K562 (cell line): Measurements from ENCODE around the gene SLC39A7. TPM values are rescaled to one million over a fixed set of nuclear protein-coding genes. Genes with fewer than 3 reads are reported as not detected.

Source experiments
- ATAC-seq: fragments of 200-7000 bp; cut with Tn5 transposase; 3 replicates; pipeline ENCODE4 v1.9.1; 2020; ENCODE audit warnings: moderate library complexity
- BruUV-seq: library from RNA; stranded (reverse); fragments of 400-500 nt; replicated peaks from 2 replicates; lab custom pipeline; 2021; lab: Mats Ljungman, UMichigan
- CTCF ChIA-PET: fragments of 300-600 bp; formaldehyde crosslinking; extraction: SDS; loops from one replicate; lab custom pipeline; 2021; ENCODE audit warnings: low intra/inter-chr PET ratio; lab: Yijun Ruan, JAX
- POLR2A ChIA-PET: fragments of 300-600, 350-650 bp; sonication (Branson Sonifier 250); formaldehyde crosslinking; extraction: SDS; loops from one replicate; lab custom pipeline; 2021; ENCODE audit warnings: antibody characterized with exemption, inconsistent platforms; lab: Yijun Ruan, JAX
- DNase-seq, 4 experiments: peaks; one replicate each; pipeline versions ENCODE4 v3.0.0 to v3.0.0-alpha.2; 2011 to 2018; ENCODE audit warnings: low spot score in 3 of 4, mixed read lengths in 3 of 4; ENCODE audit errors: extremely low read depth in 1 of 4
- FAIRE-seq: peaks from 2 replicates; lab custom pipeline; 2011; peaks lifted over from hg19 to GRCh38; lab: Jason Lieb, UNC
- H2AFZ ChIP-seq: 2 replicates; pipeline ENCODE4 v1.6.0; 2011; ENCODE audit warnings: low read depth, low read length, control low read depth, inconsistent platforms
- H3K27ac ChIP-seq: fragments of 200-600 bp; 3 replicates; pipeline ENCODE4 v1.8.0; 2011; ENCODE audit warnings: low read depth, mild to moderate bottlenecking, control low read depth, inconsistent platforms, low read length, moderate library complexity, mixed read lengths; ENCODE audit errors: extremely low read depth
- H3K27me3 ChIP-seq, 2 experiments: fragments of 300-600 bp in 1 of 2; 2 replicates in 1 of 2; 3 replicates in 1 of 2; pipeline versions ENCODE4 v1.6.0 to v1.8.0; 2011; ENCODE audit warnings: inconsistent platforms in 2 of 2, low read length in 2 of 2, mild to moderate bottlenecking in 1 of 2, mixed read lengths in 1 of 2, moderate library complexity in 1 of 2; ENCODE audit not compliant: control insufficient read depth in 2 of 2, insufficient read depth in 2 of 2
- H3K36me3 ChIP-seq: fragments of 300-600 bp; 3 replicates; pipeline ENCODE4 v1.8.0; 2011; ENCODE audit warnings: mild to moderate bottlenecking, low read length, inconsistent platforms; ENCODE audit not compliant: control insufficient read depth, insufficient read depth
- H3K4me1 ChIP-seq, 2 experiments: fragments of 200-600 bp in 1 of 2; replicated peaks in 1 of 2; 2 replicates in 1 of 2; 3 replicates in 1 of 2; pipeline versions ENCODE4 v1.5.1 to v1.8.0; 2011; ENCODE audit warnings: inconsistent platforms in 2 of 2, low read length in 2 of 2, mild to moderate bottlenecking in 1 of 2, mixed read lengths in 1 of 2, moderate library complexity in 1 of 2; ENCODE audit not compliant: control insufficient read depth in 2 of 2, insufficient read depth in 2 of 2
- H3K4me2 ChIP-seq: 2 replicates; pipeline ENCODE4 v1.6.1; 2011; ENCODE audit warnings: low read length, control low read depth, inconsistent platforms, mixed read lengths; ENCODE audit not compliant: insufficient read depth
- H3K4me3 ChIP-seq: fragments of 200-600 bp; sonication (generic), shearing (Covaris generic); 2 replicates; pipeline ENCODE4 v1.5.1; 2016; ENCODE audit warnings: control low read depth, inconsistent platforms
- H3K79me2 ChIP-seq: fragments of 200-600 bp; 3 replicates; pipeline ENCODE4 v1.8.0; 2011; ENCODE audit warnings: low read length, inconsistent platforms; ENCODE audit not compliant: control insufficient read depth, insufficient read depth
- H3K9ac ChIP-seq, 2 experiments: 2 replicates each; pipeline versions ENCODE4 v1.6.0 to v1.6.1; 2011; ENCODE audit warnings: low read depth in 2 of 2, low read length in 2 of 2, control low read depth in 1 of 2, inconsistent platforms in 1 of 2, mild to moderate bottlenecking in 1 of 2, mixed read lengths in 1 of 2; ENCODE audit not compliant: insufficient read depth in 1 of 2
- H3K9me1 ChIP-seq: one replicate; pipeline ENCODE4 v1.6.0; 2011; ENCODE audit warnings: inconsistent platforms, mild to moderate bottlenecking, low read length, moderate library complexity; ENCODE audit not compliant: control insufficient read depth, insufficient read depth
- H3K9me3 ChIP-seq: replicated peaks from 2 replicates; pipeline ENCODE4 v1.5.1; 2011; ENCODE audit warnings: low read depth, low read length, inconsistent platforms; ENCODE audit not compliant: control insufficient read depth, insufficient read depth
- H4K20me1 ChIP-seq: replicated peaks from 2 replicates; pipeline ENCODE4 v1.6.1; 2011; ENCODE audit warnings: low read length, inconsistent platforms, mixed read lengths; ENCODE audit not compliant: control insufficient read depth, insufficient read depth
- CREM ChIP-seq: IDR thresholded peaks from 2 replicates; pipeline ENCODE4 v1.6.1; 2014; ENCODE audit warnings: antibody characterized with exemption, low read depth
- MTA3 ChIP-seq: fragments of 450-650 bp; formaldehyde crosslinking; IDR thresholded peaks from 2 replicates; pipeline ENCODE4 v1.6.1; 2017; ENCODE audit warnings: mild to moderate bottlenecking, borderline replicate concordance
- PHB ChIP-seq: fragments of 250-450 bp; sonication (Bioruptor Pico); IDR thresholded peaks from 2 replicates; pipeline ENCODE4 v1.5.0; 2021
- SRSF7 ChIP-seq: fragments of 200-400 bp; formaldehyde crosslinking; optimal IDR thresholded peaks from 2 replicates; pipeline ENCODE3; 2017; ENCODE audit warnings: mild to moderate bottlenecking, low read depth, low read length
- ZNF830 ChIP-seq: fragments of 250-450 bp; sonication (Bioruptor Pico); IDR thresholded peaks from 2 replicates; pipeline ENCODE4 v1.5.0; 2021; ENCODE audit warnings: mild to moderate bottlenecking
- WGBS: fragments of 100-300 bp; shearing (Covaris generic); methylation state at CpG from one replicate; pipeline ENCODE4 v1.1.6; 2016; ENCODE audit warnings: low coverage, mixed read lengths; ENCODE audit not compliant: insufficient coverage; ENCODE audit errors: missing lambda C conversion rate; 5-methylcytosine and 5-hydroxymethylcytosine counted together
- in situ Hi-C: fragments of 300-500 bp; cut with MboI; formaldehyde crosslinking; loops from 4 replicates; pipeline ENCODE4 v1.15.0; 2018; ENCODE audit warnings: inconsistent platforms, mixed read lengths
- intact Hi-C: fragments of 100-400 bp; cut with micrococcal nuclease; formaldehyde crosslinking; loops from 2 replicates; pipeline ENCODE4 v1.14.2; 2022
- polyA plus RNA-seq, 8 experiments: library from polyadenylated mRNA; depleted of rRNA in 4 of 8; stranded (reverse) in 5 of 8; unstranded in 3 of 8; fragments of >200 nt; fragmentation: Nextera tagmentation in 2 of 8; fragmentation: Illumina TruSeq in 1 of 8; extraction: Ambion mirVana in 2 of 8; extraction: Trizol in 1 of 8; gene quantifications; 2 replicates each; pipeline versions ENCODE4 v1.2.1 to v1.2.3, GENCODE V29; 2011 to 2014; ENCODE audit warnings: inconsistent platforms in 1 of 8, missing spikeins in 1 of 8
- total RNA-seq, 7 experiments: library from RNA; depleted of rRNA in 6 of 7; stranded (reverse); fragments of >200 nt in 6 of 7; fragmentation: Illumina TruSeq in 2 of 7; extraction: Trizol in 2 of 7; gene quantifications; 2 replicates each; pipeline versions ENCODE4 v1.2.1 to v1.2.3, GENCODE V29; 2011 to 2021; ENCODE audit warnings: low replicate concordance in 1 of 7
- TF ChIP-seq, protein P1 (sequence below): sonication (generic); formaldehyde crosslinking; IDR thresholded peaks from 2 replicates; pipeline ENCODE4 v1.8.0; 2022; ENCODE audit warnings: mild to moderate bottlenecking, missing genetic modification reagents, borderline replicate concordance
- TF ChIP-seq, protein P2 (sequence below): fragments of 450-650 bp; formaldehyde crosslinking; IDR thresholded peaks from 2 replicates; pipeline ENCODE4 v1.4.0; 2022; ENCODE audit warnings: missing genetic modification characterization
- TF ChIP-seq, protein P3 (sequence below): fragments of 250-450 bp; sonication (Bioruptor Pico); IDR thresholded peaks from 2 replicates; pipeline ENCODE4 v1.4.0; 2020

SLC39A7 gene
- total and polyA plus RNA-seq, 9 of the 15 experiments (the other 6 are each of a cell fraction or from before 2014, with no cell fraction given): 21.7 to 169 (median 121) TPM

DNA sequence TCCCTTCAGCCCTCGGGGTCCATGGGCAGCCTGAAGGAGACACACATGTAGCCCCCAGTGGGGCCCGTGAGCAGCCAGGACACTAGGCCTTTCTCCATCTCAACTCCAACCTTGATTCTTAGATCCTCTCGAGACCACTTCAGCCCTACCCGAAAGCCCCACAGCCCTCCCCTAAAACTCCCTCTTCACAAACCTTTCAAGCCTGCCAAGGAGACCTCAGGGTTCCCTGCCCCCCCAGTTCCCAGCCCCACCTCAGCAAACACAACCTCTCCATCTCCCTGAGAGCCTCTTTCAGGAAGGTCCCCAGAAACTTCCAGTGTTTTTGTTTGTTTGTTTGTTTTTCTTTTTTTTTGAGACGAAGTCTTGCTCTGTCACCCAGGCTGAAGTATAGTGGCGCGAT lies 19.5 kb upstream of the SLC39A7 start:
- Histone ChIP-seq H3K9ac (0 out of 4 replicates have a peak overlapping the region, but pooled peaks of 1 of the 2 experiments have one; percentile 17), H3K9me1 (no peaks in the 10 kb centered on the region), H3K27ac (no peak overlapping the region), H3K36me3 (no peaks in the 10 kb centered on the region), H3K27me3 (peaks cover 2 to 4% of the 10 kb centered on the region in 2 experiments; a peak in 3 of 5 replicates), H3K4me2 (no peak overlapping the region), H4K20me1 (no peaks in the 10 kb centered on the region), H3K4me1 (peaks cover 0 to 4% of the 10 kb centered on the region in 2 experiments; a peak in 1 of 5 replicates), H2AFZ (no peak overlapping the region), H3K4me3 (no peak overlapping the region), H3K9me3 (peaks cover 13% of the 10 kb centered on the region), H3K79me2 (no peaks in the 10 kb centered on the region)
- no peak for ATAC-seq
- ChIA-PET CTCF (no interaction called here), POLR2A (interaction anchor here (0.5 to 0.7 kb wide), 2 partner anchors 68 to 117 kb away, joined by 3 read pairs; no protein-coding TSS in a partner anchor)
- FAIRE-seq: no peak
- no peak for DNase-seq
- no peak for TF ChIP-seq MTA3
- 24% methylated on average over 7 of the region's 7 CpGs for WGBS
- intact Hi-C loops (no loop called here), in situ Hi-C loops (no loop called here)
- no TSS peak for BruUV-seq

DNA sequence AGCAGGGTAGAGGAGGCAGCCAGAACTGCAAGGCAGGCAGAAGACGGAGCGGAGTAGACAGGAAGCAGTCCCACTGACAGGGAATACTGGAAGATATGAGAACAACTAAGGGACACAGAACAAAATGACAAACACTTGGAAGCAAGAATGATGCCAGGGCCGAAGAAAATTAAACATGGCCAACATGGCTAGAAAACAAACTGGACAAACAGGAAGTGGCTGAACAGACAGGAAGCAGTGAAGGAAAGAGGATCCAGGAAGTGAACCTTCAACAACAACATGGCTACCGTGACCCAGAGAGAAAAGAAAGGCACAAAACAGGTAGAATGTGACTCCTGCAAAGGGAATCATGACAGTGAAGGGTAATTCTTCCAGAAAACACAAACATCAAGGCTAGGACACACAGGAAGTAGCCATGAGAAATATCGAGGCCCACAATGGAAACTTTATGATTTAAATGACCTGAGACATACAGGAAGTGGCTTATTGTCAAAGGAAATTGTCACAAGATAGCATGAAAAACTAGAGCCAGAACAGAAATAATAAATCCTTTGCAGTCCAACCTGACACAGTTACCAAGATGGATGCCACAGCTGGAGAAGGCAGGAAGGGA lies 17.5 kb upstream of the SLC39A7 start:
- BruUV-seq: no TSS peak
- TF ChIP-seq PHB (CRISPR knock-in tag) (no peak), SRSF7 (no peak), ZNF830 (no peak), CREM (no peak)
- TF ChIP-seq, protein P1, sequence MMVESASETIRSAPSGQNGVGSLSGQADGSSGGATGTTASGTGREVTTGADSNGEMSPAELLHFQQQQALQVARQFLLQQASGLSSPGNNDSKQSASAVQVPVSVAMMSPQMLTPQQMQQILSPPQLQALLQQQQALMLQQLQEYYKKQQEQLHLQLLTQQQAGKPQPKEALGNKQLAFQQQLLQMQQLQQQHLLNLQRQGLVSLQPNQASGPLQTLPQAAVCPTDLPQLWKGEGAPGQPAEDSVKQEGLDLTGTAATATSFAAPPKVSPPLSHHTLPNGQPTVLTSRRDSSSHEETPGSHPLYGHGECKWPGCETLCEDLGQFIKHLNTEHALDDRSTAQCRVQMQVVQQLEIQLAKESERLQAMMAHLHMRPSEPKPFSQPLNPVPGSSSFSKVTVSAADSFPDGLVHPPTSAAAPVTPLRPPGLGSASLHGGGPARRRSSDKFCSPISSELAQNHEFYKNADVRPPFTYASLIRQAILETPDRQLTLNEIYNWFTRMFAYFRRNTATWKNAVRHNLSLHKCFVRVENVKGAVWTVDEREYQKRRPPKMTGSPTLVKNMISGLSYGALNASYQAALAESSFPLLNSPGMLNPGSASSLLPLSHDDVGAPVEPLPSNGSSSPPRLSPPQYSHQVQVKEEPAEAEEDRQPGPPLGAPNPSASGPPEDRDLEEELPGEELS (CRISPR knock-in tag): no peak
- TF ChIP-seq, protein P2, sequence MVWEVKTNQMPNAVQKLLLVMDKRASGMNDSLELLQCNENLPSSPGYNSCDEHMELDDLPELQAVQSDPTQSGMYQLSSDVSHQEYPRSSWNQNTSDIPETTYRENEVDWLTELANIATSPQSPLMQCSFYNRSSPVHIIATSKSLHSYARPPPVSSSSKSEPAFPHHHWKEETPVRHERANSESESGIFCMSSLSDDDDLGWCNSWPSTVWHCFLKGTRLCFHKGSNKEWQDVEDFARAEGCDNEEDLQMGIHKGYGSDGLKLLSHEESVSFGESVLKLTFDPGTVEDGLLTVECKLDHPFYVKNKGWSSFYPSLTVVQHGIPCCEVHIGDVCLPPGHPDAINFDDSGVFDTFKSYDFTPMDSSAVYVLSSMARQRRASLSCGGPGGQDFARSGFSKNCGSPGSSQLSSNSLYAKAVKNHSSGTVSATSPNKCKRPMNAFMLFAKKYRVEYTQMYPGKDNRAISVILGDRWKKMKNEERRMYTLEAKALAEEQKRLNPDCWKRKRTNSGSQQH (CRISPR knock-in tag): 0 out of 2 replicates have a peak, but pooled peaks have one; percentile 9
- TF ChIP-seq, protein P3, sequence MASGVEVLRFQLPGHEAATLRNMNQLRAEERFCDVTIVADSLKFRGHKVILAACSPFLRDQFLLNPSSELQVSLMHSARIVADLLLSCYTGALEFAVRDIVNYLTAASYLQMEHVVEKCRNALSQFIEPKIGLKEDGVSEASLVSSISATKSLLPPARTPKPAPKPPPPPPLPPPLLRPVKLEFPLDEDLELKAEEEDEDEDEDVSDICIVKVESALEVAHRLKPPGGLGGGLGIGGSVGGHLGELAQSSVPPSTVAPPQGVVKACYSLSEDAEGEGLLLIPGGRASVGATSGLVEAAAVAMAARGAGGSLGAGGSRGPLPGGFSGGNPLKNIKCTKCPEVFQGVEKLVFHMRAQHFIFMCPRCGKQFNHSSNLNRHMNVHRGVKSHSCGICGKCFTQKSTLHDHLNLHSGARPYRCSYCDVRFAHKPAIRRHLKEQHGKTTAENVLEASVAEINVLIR: no peak

More for the DNA sequence above, 17.5 kb upstream of the SLC39A7 start:
- H2AFZ ChIP-seq: peak overlapping the region; percentile 87
- H3K9me3 ChIP-seq: peaks cover 13% of the 10 kb centered on the region
- no peak overlapping the region for H3K4me3 ChIP-seq
- in situ Hi-C loops (no loop called here), intact Hi-C loops (no loop called here)
- ChIA-PET POLR2A (interaction anchor here (0.7 to 1.1 kb wide), 2 partner anchors 11 to 15 kb away, joined by 4 read pairs; no protein-coding TSS in a partner anchor), CTCF (no interaction called here)
- FAIRE-seq (peak; percentile 75), DNase-seq (no peak), ATAC-seq (0 out of 3 replicates have a peak, but pooled peaks have one; percentile 43)
- 0 out of 2 replicates have a peak overlapping the region, but pooled peaks have one; percentile 0 for H3K4me2 ChIP-seq
- H3K27ac ChIP-seq: no peak overlapping the region; the same call in 2 of the 3 replicates
- H3K36me3 ChIP-seq: no peaks in the 10 kb centered on the region
- peaks cover 10 to 13% of the 10 kb centered on the region in 2 experiments; a peak in 3 of 5 replicates for H3K27me3 ChIP-seq
- H3K79me2 ChIP-seq: no peaks in the 10 kb centered on the region
- H3K9me1 ChIP-seq: no peaks in the 10 kb centered on the region
- WGBS: 65% methylated on average over 5 of the region's 5 CpGs
- H3K9ac ChIP-seq: no peak overlapping the region
- peaks cover 0 to 4% of the 10 kb centered on the region in 2 experiments; a peak in 1 of 5 replicates for H3K4me1 ChIP-seq
- no peaks in the 10 kb centered on the region for H4K20me1 ChIP-seq
